MM.1S (cell line): ENCODE results near the gene TNF.

ENCODE experiments used
- DNase-seq: peaks from one replicate; pipeline ENCODE4 v3.0.0-alpha.2; 2015
- H2AFZ ChIP-seq: fragments of 300-600 bp; sonication (generic); 2 replicates; pipeline ENCODE4 v1.6.0; 2016; ENCODE audit warnings: antibody characterized with exemption, low read length
- H3F3A ChIP-seq: fragments of 300-600 bp; sonication (generic); 2 replicates; pipeline ENCODE4 v1.6.1; 2016; ENCODE audit warnings: mild to moderate bottlenecking, antibody characterized with exemption, low read length, moderate library complexity, mixed read lengths; ENCODE audit not compliant: insufficient read depth
- H3K27ac ChIP-seq: fragments of 300-600 bp; sonication (generic); 2 replicates; pipeline ENCODE4 v1.5.1; 2016; ENCODE audit warnings: mild to moderate bottlenecking, low read length
- H3K27me3 ChIP-seq: fragments of 300-600 bp; sonication (generic); replicated peaks from 2 replicates; pipeline ENCODE4 v1.6.0; 2016; ENCODE audit warnings: low read length; ENCODE audit not compliant: insufficient read depth
- H3K36me3 ChIP-seq: fragments of 300-600 bp; sonication (generic); replicated peaks from 2 replicates; pipeline ENCODE4 v1.6.1; 2016; ENCODE audit warnings: mild to moderate bottlenecking, low read length, mixed read lengths; ENCODE audit not compliant: insufficient read depth
- H3K4me1 ChIP-seq: fragments of 300-600 bp; sonication (generic); 2 replicates; pipeline ENCODE4 v1.6.1; 2016; ENCODE audit warnings: low read length, mixed read lengths
- H3K4me2 ChIP-seq: fragments of 300-600 bp; sonication (generic); 2 replicates; pipeline ENCODE4 v1.6.0; 2016; ENCODE audit warnings: low read depth, low read length
- H3K4me3 ChIP-seq: fragments of 300-600 bp; sonication (generic); 2 replicates; pipeline ENCODE4 v1.5.1; 2016; ENCODE audit warnings: low read length, mixed read lengths
- H3K79me2 ChIP-seq: fragments of 300-600 bp; sonication (generic); 2 replicates; pipeline ENCODE4 v1.6.1; 2016; ENCODE audit warnings: mixed run types, low read length, mixed read lengths
- H3K9ac ChIP-seq: fragments of 300-600 bp; sonication (generic); 2 replicates; pipeline ENCODE4 v1.6.1; 2016; ENCODE audit warnings: low read length, mixed read lengths
- H3K9me2 ChIP-seq: fragments of 300-600 bp; sonication (generic); replicated peaks from 2 replicates; pipeline ENCODE4 v1.6.1; 2016; ENCODE audit warnings: mild to moderate bottlenecking, low read length, mixed read lengths; ENCODE audit not compliant: insufficient read depth
- H3K9me3 ChIP-seq: fragments of 300-600 bp; sonication (generic); replicated peaks from 2 replicates; pipeline ENCODE4 v1.6.1; 2016; ENCODE audit warnings: mild to moderate bottlenecking, low read length, mixed read lengths; ENCODE audit not compliant: insufficient read depth
- H4K20me1 ChIP-seq: fragments of 300-600 bp; sonication (generic); 2 replicates; pipeline ENCODE4 v1.6.1; 2016; ENCODE audit warnings: mild to moderate bottlenecking, low read length, moderate library complexity, mixed read lengths; ENCODE audit not compliant: insufficient read depth
- EZH2 ChIP-seq: fragments of 300-600 bp; sonication (generic); optimal IDR thresholded peaks from 2 replicates; pipeline ENCODE3; 2017; ENCODE audit warnings: low read depth, mild to moderate bottlenecking, antibody characterized with exemption, low read length, mixed read lengths
- EZH2phosphoT487 ChIP-seq: fragments of 300-600 bp; sonication (generic); IDR thresholded peaks from 2 replicates; pipeline ENCODE4 v1.6.1; 2018; ENCODE audit warnings: antibody characterized with exemption, low read length
- TF ChIP-seq, protein P1 (sequence below): fragments of 300-600 bp; sonication (generic); IDR thresholded peaks from 2 replicates; pipeline ENCODE4 v1.5.1; 2016; ENCODE audit warnings: antibody characterized with exemption, low read length, mixed read lengths

The TNF gene

DNA sequence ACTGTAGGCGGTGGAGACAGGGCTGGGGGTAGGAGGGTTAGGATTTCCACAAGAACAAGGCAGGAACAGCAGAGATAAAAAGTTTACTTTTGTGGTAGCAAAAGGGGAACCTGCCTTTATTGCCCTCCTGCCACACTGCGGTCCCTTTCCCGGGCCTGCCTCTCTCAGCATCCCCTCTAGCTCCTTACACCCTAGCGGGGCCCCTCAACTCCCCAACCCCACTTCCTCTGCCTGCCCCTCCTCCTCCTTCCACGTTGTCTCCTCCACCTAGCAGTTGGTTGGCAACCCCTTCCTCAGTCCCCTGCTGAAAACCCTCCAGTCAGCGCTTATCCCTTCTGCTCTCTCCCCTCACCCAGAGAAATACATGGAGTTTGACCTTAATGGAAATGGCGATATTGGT is 40.4 kb downstream of the TNF start:
- H3K79me2 ChIP-seq = peaks cover 2% of the 10 kb centered on the region
- no peaks in the 10 kb centered on the region for H4K20me1 ChIP-seq
- no peak overlapping the region for H3K9ac ChIP-seq
- DNase-seq = no peak
- H3K27ac ChIP-seq = no peak overlapping the region
- H3K4me3 ChIP-seq = no peak overlapping the region
- H2AFZ ChIP-seq = no peak overlapping the region
- H3K27me3 ChIP-seq = no peaks in the 10 kb centered on the region
- no peak overlapping the region for H3K4me2 ChIP-seq
- peaks cover 10% of the 10 kb centered on the region for H3K4me1 ChIP-seq
- H3K9me2 ChIP-seq = no peaks in the 10 kb centered on the region
- H3K9me3 ChIP-seq = no peaks in the 10 kb centered on the region
- H3F3A ChIP-seq = peaks cover 13% of the 10 kb centered on the region; the same call in 1 of the 2 replicates
- TF ChIP-seq EZH2phosphoT487 = no peak
- TF ChIP-seq EZH2 = no peak
- TF ChIP-seq, protein P1, sequence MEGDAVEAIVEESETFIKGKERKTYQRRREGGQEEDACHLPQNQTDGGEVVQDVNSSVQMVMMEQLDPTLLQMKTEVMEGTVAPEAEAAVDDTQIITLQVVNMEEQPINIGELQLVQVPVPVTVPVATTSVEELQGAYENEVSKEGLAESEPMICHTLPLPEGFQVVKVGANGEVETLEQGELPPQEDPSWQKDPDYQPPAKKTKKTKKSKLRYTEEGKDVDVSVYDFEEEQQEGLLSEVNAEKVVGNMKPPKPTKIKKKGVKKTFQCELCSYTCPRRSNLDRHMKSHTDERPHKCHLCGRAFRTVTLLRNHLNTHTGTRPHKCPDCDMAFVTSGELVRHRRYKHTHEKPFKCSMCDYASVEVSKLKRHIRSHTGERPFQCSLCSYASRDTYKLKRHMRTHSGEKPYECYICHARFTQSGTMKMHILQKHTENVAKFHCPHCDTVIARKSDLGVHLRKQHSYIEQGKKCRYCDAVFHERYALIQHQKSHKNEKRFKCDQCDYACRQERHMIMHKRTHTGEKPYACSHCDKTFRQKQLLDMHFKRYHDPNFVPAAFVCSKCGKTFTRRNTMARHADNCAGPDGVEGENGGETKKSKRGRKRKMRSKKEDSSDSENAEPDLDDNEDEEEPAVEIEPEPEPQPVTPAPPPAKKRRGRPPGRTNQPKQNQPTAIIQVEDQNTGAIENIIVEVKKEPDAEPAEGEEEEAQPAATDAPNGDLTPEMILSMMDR = no peak
- no peaks in the 10 kb centered on the region for H3K36me3 ChIP-seq

DNA sequence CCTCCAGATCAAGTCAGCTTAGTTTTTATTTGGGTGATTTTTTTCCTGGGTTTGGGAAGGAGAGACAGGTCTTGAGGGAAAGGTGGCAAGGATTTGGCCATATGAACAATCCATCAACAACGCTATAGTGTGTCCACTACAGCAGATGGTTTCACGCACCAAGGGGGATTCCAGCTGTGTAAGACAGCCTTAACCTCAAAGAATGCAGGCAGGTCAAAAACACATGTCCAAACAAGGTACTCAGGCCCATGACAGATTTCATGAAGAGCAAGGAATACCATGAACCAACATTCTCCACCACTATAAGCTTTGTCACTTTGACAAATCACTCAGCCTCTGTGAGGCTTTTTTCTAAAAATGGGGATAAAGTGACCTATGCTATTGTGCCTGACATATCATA is 41.6 kb downstream of the TNF start:
- Histone ChIP-seq H3K27ac (no peak overlapping the region), H3K79me2 (peaks cover 14% of the 10 kb centered on the region), H3K27me3 (no peaks in the 10 kb centered on the region), H3K36me3 (no peaks in the 10 kb centered on the region), H3K9ac (no peak overlapping the region), H3F3A (peaks cover 13% of the 10 kb centered on the region; the same call in 1 of the 2 replicates), H3K9me3 (no peaks in the 10 kb centered on the region), H3K4me1 (peaks cover 11% of the 10 kb centered on the region), H3K4me2 (no peak overlapping the region), H3K4me3 (no peak overlapping the region), H2AFZ (no peak overlapping the region), H3K9me2 (no peaks in the 10 kb centered on the region), H4K20me1 (no peaks in the 10 kb centered on the region)
- TF ChIP-seq, protein P1 = no peak
- TF ChIP-seq EZH2phosphoT487 = no peak
- TF ChIP-seq EZH2 = no peak
- no peak for DNase-seq

DNA sequence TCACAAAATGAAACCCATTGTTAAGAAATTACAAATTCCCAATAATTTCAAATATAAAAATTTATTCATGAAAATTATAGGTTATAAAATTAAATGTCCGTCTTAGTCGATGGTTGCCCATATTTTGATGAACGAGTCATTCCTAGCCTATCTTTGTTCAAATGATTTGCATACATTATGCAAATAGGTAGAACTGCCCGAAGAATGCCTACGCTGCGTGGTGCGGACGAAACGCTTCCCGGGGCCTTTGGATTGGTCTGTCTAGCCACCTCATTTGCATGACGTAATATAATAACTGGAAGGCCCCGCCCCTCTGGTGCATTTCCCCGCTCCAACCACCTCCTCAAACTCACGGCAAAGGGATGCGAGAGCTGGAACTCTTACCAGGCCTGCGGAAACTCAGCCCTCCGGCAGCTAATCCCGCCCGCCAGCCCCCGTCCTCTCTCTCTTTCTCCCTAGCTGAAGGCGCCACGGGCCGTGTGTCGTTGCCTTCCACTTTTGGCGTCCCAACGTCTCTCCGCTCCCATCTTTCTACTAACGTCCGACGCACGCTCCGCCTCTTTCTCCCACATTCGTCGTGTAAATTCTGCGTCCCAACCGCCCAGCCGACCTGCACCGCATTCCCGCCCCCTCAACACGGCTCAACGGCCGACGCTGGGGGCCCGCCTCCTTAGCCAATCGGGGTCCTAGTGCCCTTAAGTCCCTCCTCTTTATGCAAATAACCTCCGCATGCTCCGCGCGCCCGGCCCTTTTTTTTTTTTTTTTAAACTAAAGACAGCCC is 44.6 kb downstream of the TNF start:
- H3K9me3 ChIP-seq = no peaks in the 10 kb centered on the region
- H3K4me2 ChIP-seq = peak overlapping the region; percentile 66
- H3K4me3 ChIP-seq = peak overlapping the region; percentile 72
- H3K79me2 ChIP-seq = peaks cover 44% of the 10 kb centered on the region
- H3K27me3 ChIP-seq = no peaks in the 10 kb centered on the region
- H3F3A ChIP-seq = peaks cover 8% of the 10 kb centered on the region; the same call in 1 of the 2 replicates
- no peaks in the 10 kb centered on the region for H3K9me2 ChIP-seq
- H3K9ac ChIP-seq = peak overlapping the region; percentile 91
- peaks cover 9% of the 10 kb centered on the region for H3K4me1 ChIP-seq
- H4K20me1 ChIP-seq = no peaks in the 10 kb centered on the region
- peak overlapping the region; percentile 99 for H3K27ac ChIP-seq
- no peak for TF ChIP-seq EZH2
- TF ChIP-seq EZH2phosphoT487 = no peak
- TF ChIP-seq, protein P1 = no peak
- H3K36me3 ChIP-seq = peaks cover 3% of the 10 kb centered on the region; the same call in 1 of the 2 replicates
- H2AFZ ChIP-seq = peak overlapping the region; percentile 63
- peak; percentile 98 for DNase-seq
